HCT116 (cell line): ENCODE measurements around the gene SCTR.

ENCODE experiments used
- CEBPB ChIP-seq: IDR thresholded peaks from 2 replicates; pipeline ENCODE4 v1.6.1; 2012; ENCODE audit warnings: low read depth
- EZH2phosphoT487 ChIP-seq: fragments of 200-600 bp; IDR thresholded peaks from 2 replicates; pipeline ENCODE4 v1.6.1; 2018; ENCODE audit warnings: antibody characterized with exemption, borderline replicate concordance
- YY1 ChIP-seq: IDR thresholded peaks from 2 replicates; pipeline ENCODE4 v1.6.1; 2011; ENCODE audit warnings: low read length, low read depth, moderate library complexity, mild to moderate bottlenecking; ENCODE audit not compliant: insufficient replicate concordance; ENCODE audit errors: extremely low read depth
- ZNF274 ChIP-seq: fragments of 200-500 bp; sonication (Bioruptor generic); IDR thresholded peaks from 2 replicates; pipeline ENCODE4 v1.6.1; 2014; ENCODE audit warnings: mild to moderate bottlenecking, low read depth, low read length, inconsistent platforms

DNA sequence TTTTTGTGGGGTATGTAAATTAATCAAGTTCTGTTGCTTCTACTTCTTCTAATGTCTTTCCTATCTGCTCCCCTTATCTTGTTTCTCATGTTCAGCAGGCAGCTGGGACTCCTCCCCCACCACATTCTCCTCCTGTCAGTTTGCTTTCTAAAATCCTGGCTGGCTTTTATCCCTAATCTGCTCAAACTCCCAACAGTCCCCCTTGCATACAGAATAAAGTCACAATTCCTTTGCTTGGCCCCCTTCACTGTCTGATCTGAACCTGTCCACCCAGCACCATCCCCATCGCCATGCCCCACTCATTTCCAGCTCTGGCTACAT is 22.1 kb upstream of the SCTR start:
- TF ChIP-seq EZH2phosphoT487: no peak
- TF ChIP-seq CEBPB: no peak
- no peak for TF ChIP-seq YY1
- no peak for TF ChIP-seq ZNF274
